ENCODE data around the gene TMEM256.
A peak's percentile ranks its signal among the peaks of the same experiment; 100 is the strongest.

TMEM256 gene

GRCh38 chr17:7407485-7408251, 3.8 kb upstream of the TMEM256 start, which contains the start of gene NLGN2:
NLGN2 (plus strand) TSS chr17:7407845; CDS start chr17:7408256, 411 bp downstream.
- DNase-seq, result no peak

- no peak for DNase-seq
Observed at GRCh38 chr17:7407082-7407481, 3.2 kb upstream of the TMEM256 start.

GRCh38 chr17:7406235-7406825, 2.4 kb upstream of the TMEM256 start:
- no peak for DNase-seq

GRCh38 chr17:7405350-7406234, 1.7 kb upstream of the TMEM256 start:
- DNase-seq, result no peak

- no peak for DNase-seq
Observed at GRCh38 chr17:7404737-7405349, 946 bp upstream of the TMEM256 start.

GRCh38 chr17:7403727-7403976, 245 bp downstream of the TMEM256 start:
- no peak for DNase-seq

GRCh38 chr17:7403043-7403726, 712 bp downstream of the TMEM256 start:
- DNase-seq, result no peak

- DNase-seq, result no peak
Observed at GRCh38 chr17:7398612-7399011, 5.3 kb downstream of the TMEM256 start.

GRCh38 chr17:7396147-7396546, 7.8 kb downstream of the TMEM256 start:
- no peak for DNase-seq

- peak; percentile 29 for DNase-seq
Observed at GRCh38 chr17:7394452-7395191, 9.3 kb downstream of the TMEM256 start, which contains the start of gene PLSCR3. PLSCR3 (minus strand) TSS chr17:7394525; CDS start chr17:7394110, 415 bp downstream.

- DNase-seq, result no peak
Observed at GRCh38 chr17:7393613-7394451, 10.1 kb downstream of the TMEM256 start.

GRCh38 chr17:7392696-7393612, 10.9 kb downstream of the TMEM256 start:
- no peak for DNase-seq

- no peak for DNase-seq
Observed at GRCh38 chr17:7391307-7391706, 12.6 kb downstream of the TMEM256 start.

- DNase-seq, result no peak
Observed at GRCh38 chr17:7389924-7390910, 13.7 kb downstream of the TMEM256 start.

- no peak for DNase-seq
Observed at GRCh38 chr17:7388856-7389255, 15.0 kb downstream of the TMEM256 start.

- DNase-seq, result no peak
Observed at GRCh38 chr17:7384489-7385081, 19.3 kb downstream of the TMEM256 start.

- DNase-seq, result no peak
Observed at GRCh38 chr17:7383742-7384488, 20.0 kb downstream of the TMEM256 start.

Data from NCI-H2029 (cell line).